Right cardiac atrium (tissue), 5 donors: ENCODE results near the gene NDNF. TPM values are rescaled to one million over a fixed set of nuclear protein-coding genes. Genes with fewer than 3 reads are reported as not detected.

ENCODE experiments used
- ATAC-seq, 2 donors: fragments of 200-7000 bp; cut with Tn5 transposase; one replicate each; pipeline versions ENCODE4 v1.8.0 to v1.9.1; 2020; ENCODE audit warnings: moderate library complexity in 2 of 2, mild to moderate bottlenecking in 1 of 2
- DNase-seq, 3 donors: peaks; one replicate each; pipeline ENCODE4 v3.0.0-alpha.2; 2020
- H3K27ac ChIP-seq: one replicate; pipeline ENCODE4 v1.5.1; 2013; ENCODE audit warnings: mild to moderate bottlenecking, low read length, control low read depth, moderate library complexity
- H3K27me3 ChIP-seq: one replicate; pipeline ENCODE4 v1.6.1; 2013; ENCODE audit not compliant: control insufficient read depth, insufficient read depth
- H3K4me1 ChIP-seq: one replicate; pipeline ENCODE4 v1.6.1; 2013; ENCODE audit warnings: low read length; ENCODE audit not compliant: control insufficient read depth, insufficient read depth
- H3K4me3 ChIP-seq: one replicate; pipeline ENCODE4 v1.5.1; 2013; ENCODE audit warnings: low read length, control low read depth
- H3K9me3 ChIP-seq: one replicate; pipeline ENCODE4 v1.6.1; 2013; ENCODE audit warnings: low read length; ENCODE audit not compliant: control insufficient read depth
- WGBS: extraction: QIAGEN DNeasy Blood & Tissue Kit; methylation state at CpG from one replicate; pipeline ENCODE4 v1.1.7; 2013; 5-methylcytosine and 5-hydroxymethylcytosine counted together
- intact Hi-C, 4 donors: fragments of 100-400 bp; cut with DNase I; formaldehyde crosslinking; loops; one replicate each; pipeline versions ENCODE4 v1.11.0 to v1.14.0; 2022 to 2023
- polyA plus RNA-seq: library from polyadenylated mRNA; stranded (reverse); fragments of 200-250 nt; gene quantifications from one replicate; pipeline ENCODE4 v1.2.3, GENCODE V29; 2013
- total RNA-seq, 4 donors: library from RNA; stranded (reverse); fragmentation: NEBNext Ultra II Directional; extraction: Animal tissue kit (Norgen Biotek cat#: 25700); gene quantifications; one replicate each; pipeline ENCODE4 v1.2.1, GENCODE V29; 2021
- donor health status: healthy with polysubstance abuse.
- donor health status: DM: no; HTN: yes; CAD: no.
- donor health status: DM: no; HTN: no; CAD: no.
- donor health status: DM: no; HTN: yes; CAD: no; lungs with severe emphysema.
- donor health status: DM: yes; HTN: yes; CAD: no.

NDNF gene
- total and polyA plus RNA-seq, 5 donors: 0.50 to 6.3 (median 2.5) TPM

GRCh38 chr4:121070696-121071639 lies 1.4 kb downstream of the NDNF start:
- 3% methylated on average over 64 of the region's 64 CpGs for WGBS
- Histone ChIP-seq H3K27me3 (no peaks in the 10 kb centered on the region), H3K4me1 (no peaks in the 10 kb centered on the region), H3K9me3 (no peaks in the 10 kb centered on the region), H3K27ac (peak overlapping the region; percentile 29), H3K4me3 (peak overlapping the region; percentile 92)
- ATAC-seq (peak; percentile 60 to 72), DNase-seq (peak; percentile 41 to 73 (median 66))
- intact Hi-C loops: no loop called here

- H3K27ac ChIP-seq: no peak overlapping the region
- 53% methylated on average over 12 of the region's 12 CpGs for WGBS
- ATAC-seq (no peak), DNase-seq (no peak)
- no peaks in the 10 kb centered on the region for H3K9me3 ChIP-seq
- intact Hi-C loops: no loop called here
- no peaks in the 10 kb centered on the region for H3K4me1 ChIP-seq
- H3K27me3 ChIP-seq: no peaks in the 10 kb centered on the region
- H3K4me3 ChIP-seq: peak overlapping the region; percentile 92
Observed at GRCh38 chr4:121070274-121070673, 2.1 kb downstream of the NDNF start.

GRCh38 chr4:121069430-121069829 lies 2.9 kb downstream of the NDNF start:
- 73% methylated on average over 1 of the region's 1 CpG for WGBS
- DNase-seq (no peak), ATAC-seq (no peak)
- Histone ChIP-seq H3K27ac (no peak overlapping the region), H3K4me3 (peak overlapping the region; percentile 92), H3K9me3 (no peaks in the 10 kb centered on the region), H3K4me1 (no peaks in the 10 kb centered on the region), H3K27me3 (no peaks in the 10 kb centered on the region)
- intact Hi-C loops: no loop called here

GRCh38 chr4:121064482-121064881 lies 7.9 kb downstream of the NDNF start:
- intact Hi-C loops: no loop called here

GRCh38 chr4:121062521-121062920 lies 9.8 kb downstream of the NDNF start:
- DNase-seq (no peak), ATAC-seq (no peak)
- WGBS: 18% methylated on average over 5 of the region's 5 CpGs
- Histone ChIP-seq H3K4me3 (peak overlapping the region; percentile 10), H3K4me1 (peaks cover 2% of the 10 kb centered on the region), H3K9me3 (no peaks in the 10 kb centered on the region), H3K27me3 (no peaks in the 10 kb centered on the region), H3K27ac (no peak overlapping the region)
- intact Hi-C loops: no loop called here

More at GRCh38 chr4:121064482-121064881, 7.9 kb downstream of the NDNF start:
- ATAC-seq: no peak
- DNase-seq: no peak
- no peaks in the 10 kb centered on the region for H3K9me3 ChIP-seq
- H3K27me3 ChIP-seq: no peaks in the 10 kb centered on the region
- no peak overlapping the region for H3K4me3 ChIP-seq
- no peaks in the 10 kb centered on the region for H3K4me1 ChIP-seq
- no peak overlapping the region for H3K27ac ChIP-seq
- WGBS: 77% methylated on average over 3 of the region's 3 CpGs

- H3K27ac ChIP-seq: no peak overlapping the region
- 79% methylated on average over 3 of the region's 3 CpGs for WGBS
- H3K27me3 ChIP-seq: no peaks in the 10 kb centered on the region
- peaks cover 5% of the 10 kb centered on the region for H3K4me1 ChIP-seq
- H3K9me3 ChIP-seq: no peaks in the 10 kb centered on the region
- intact Hi-C loops: no loop called here
- H3K4me3 ChIP-seq: no peak overlapping the region
- ATAC-seq (no peak), DNase-seq (no peak)
Observed at GRCh38 chr4:121061861-121062260, 10.5 kb downstream of the NDNF start.

- WGBS: 87% methylated on average over 12 of the region's 12 CpGs
- Histone ChIP-seq H3K27me3 (no peaks in the 10 kb centered on the region), H3K4me3 (no peak overlapping the region), H3K27ac (no peak overlapping the region), H3K9me3 (no peaks in the 10 kb centered on the region), H3K4me1 (peaks cover 5% of the 10 kb centered on the region)
- DNase-seq (no peak), ATAC-seq (no peak)
- intact Hi-C loops: no loop called here
Observed at GRCh38 chr4:121061215-121061614, 11.1 kb downstream of the NDNF start.

- peaks cover 5% of the 10 kb centered on the region for H3K4me1 ChIP-seq
- H3K9me3 ChIP-seq: no peaks in the 10 kb centered on the region
- DNase-seq (peak in 2 of 3 donors; percentile 18 to 20), ATAC-seq (peak in 1 of 2 donors; percentile 84)
- no peak overlapping the region for H3K4me3 ChIP-seq
- H3K27me3 ChIP-seq: no peaks in the 10 kb centered on the region
- WGBS: 28% methylated on average over 9 of the region's 9 CpGs
- peak overlapping the region; percentile 60 for H3K27ac ChIP-seq
- intact Hi-C loops: no loop called here
Observed at GRCh38 chr4:121057466-121057922, 14.8 kb downstream of the NDNF start.

- WGBS: 93% methylated on average over 3 of the region's 3 CpGs
- H3K27ac ChIP-seq: no peak overlapping the region
- H3K27me3 ChIP-seq: no peaks in the 10 kb centered on the region
Observed at GRCh38 chr4:121056066-121056465, 16.3 kb downstream of the NDNF start.

GRCh38 chr4:121054373-121054772 lies 18.0 kb downstream of the NDNF start:
- DNase-seq: no peak
- H3K9me3 ChIP-seq: no peaks in the 10 kb centered on the region
- no peak overlapping the region for H3K27ac ChIP-seq
- H3K4me3 ChIP-seq: no peak overlapping the region
- intact Hi-C loops: no loop called here
- peaks cover 5% of the 10 kb centered on the region for H3K4me1 ChIP-seq
- H3K27me3 ChIP-seq: no peaks in the 10 kb centered on the region
- no peak for ATAC-seq

More at GRCh38 chr4:121056066-121056465, 16.3 kb downstream of the NDNF start:
- intact Hi-C loops: no loop called here
- H3K9me3 ChIP-seq: no peaks in the 10 kb centered on the region
- H3K4me3 ChIP-seq: no peak overlapping the region
- peaks cover 5% of the 10 kb centered on the region for H3K4me1 ChIP-seq
- no peak for ATAC-seq
- DNase-seq: no peak

- H3K4me3 ChIP-seq: no peak overlapping the region
- H3K27ac ChIP-seq: no peak overlapping the region
- DNase-seq: peak in 2 of 3 donors; percentile 32 to 35
- WGBS: 60% methylated on average over 3 of the region's 3 CpGs
- ATAC-seq: no peak
- H3K27me3 ChIP-seq: no peaks in the 10 kb centered on the region
- intact Hi-C loops: no loop called here
- H3K9me3 ChIP-seq: no peaks in the 10 kb centered on the region
- H3K4me1 ChIP-seq: peaks cover 5% of the 10 kb centered on the region
Observed at GRCh38 chr4:121053601-121054143, 18.7 kb downstream of the NDNF start.
